ENCODE data around the gene CMSS1.

- TF ChIP-seq CTCF (IDR thresholded peaks at IDR 0.05; ENCODE audit: low read length) (no peak), EZH2phosphoT487 (IDR thresholded peaks at IDR 0.05; ENCODE audit: low read length) (no peak), EZH2 (optimal IDR thresholded peaks at IDR 0.05; ENCODE audit: low read depth, low read length) (no peak)
These were observed 189.1 kb downstream of the CMSS1 start for GRCh38 chr3:100006570-100007271.

Data from MM.1S (cell line).